NCI-H69 (cell line): ENCODE measurements around the gene ARF3.
A peak's percentile ranks its signal among the peaks of the same experiment; 100 is the strongest.
"Not testable (repeated sequence)": the region's sequence is repeated elsewhere in the genome, so short reads cannot be mapped to it uniquely, and the experiment has no call there.

Experiments used
- DNase-seq: peaks from one replicate; lab custom pipeline; 2025; lab: John Stamatoyannopoulos, UW

The ARF3 gene

GRCh38 chr12:48929551-48929950, 27.7 kb downstream of the ARF3 start:
- no peak for DNase-seq

- DNase-seq = no peak
Measured at GRCh38 chr12:48927261-48927660, 30.0 kb downstream of the ARF3 start.

GRCh38 chr12:48925304-48926011, 31.8 kb downstream of the ARF3 start, which contains the start of gene FKBP11:
TSS of gene FKBP11 (minus strand) at chr12:48925492. CDS start at chr12:48925428, 64 bp downstream.
- peak; percentile 30 for DNase-seq

DNA sequence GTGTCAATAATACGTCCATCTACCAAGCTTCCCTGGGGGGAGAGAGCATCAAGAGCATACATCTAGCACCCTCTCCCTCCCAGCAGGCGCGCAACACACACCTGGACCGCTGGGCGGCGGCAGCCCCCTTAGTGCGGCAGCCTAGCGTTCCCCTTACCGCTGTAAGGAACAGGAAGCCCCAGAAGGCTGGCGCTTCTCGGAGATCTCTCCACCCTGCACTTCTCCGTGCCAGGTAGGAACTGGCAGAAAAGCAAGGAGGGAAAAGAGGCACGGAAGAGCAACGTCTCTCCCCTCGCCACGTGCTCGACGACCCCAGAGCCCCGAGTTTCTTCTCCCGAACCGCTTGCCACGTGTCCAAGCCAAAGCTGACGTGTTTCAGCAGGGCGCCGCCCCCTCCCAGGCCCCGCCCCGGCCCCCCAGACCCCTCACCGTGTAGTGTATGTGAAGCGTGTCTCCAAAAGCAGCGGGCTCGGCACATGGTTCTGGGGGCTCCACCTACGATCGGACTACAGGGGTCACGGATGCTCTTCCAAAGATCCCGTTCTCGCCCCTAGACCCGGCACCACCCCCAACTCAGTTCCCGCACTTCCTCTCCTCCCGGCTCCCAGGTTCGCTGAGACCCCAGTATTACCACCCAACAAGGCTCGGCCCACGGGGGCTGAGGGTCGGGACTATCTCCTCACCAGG, 32.5 kb downstream of the ARF3 start:
- peak; percentile 79 for DNase-seq

DNA sequence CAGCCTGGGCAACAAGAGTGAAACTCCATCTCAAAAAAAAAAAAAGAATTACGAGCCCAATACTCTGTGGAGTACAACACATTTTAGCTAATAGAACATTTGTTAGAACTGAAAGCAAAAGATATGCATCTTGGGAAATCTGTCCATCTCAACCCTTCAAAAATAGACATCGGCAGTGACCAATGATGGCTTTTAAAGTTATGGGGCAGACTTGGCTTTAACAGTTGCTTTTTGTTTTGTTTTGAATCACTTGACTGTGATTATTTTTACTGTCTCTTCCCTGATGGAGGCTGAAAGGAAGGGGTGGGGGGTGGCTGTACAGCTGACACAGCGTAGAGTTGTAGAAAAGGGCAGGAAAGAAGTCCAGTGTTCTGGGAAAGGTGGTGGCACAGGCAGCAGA, 34.2 kb downstream of the ARF3 start:
- DNase-seq = no peak

- no peak for DNase-seq
Measured at GRCh38 chr12:48917857-48918537, 39.3 kb downstream of the ARF3 start.

- peak; percentile 15 for DNase-seq
Measured at GRCh38 chr12:48910196-48910595, 47.1 kb downstream of the ARF3 start.

DNA sequence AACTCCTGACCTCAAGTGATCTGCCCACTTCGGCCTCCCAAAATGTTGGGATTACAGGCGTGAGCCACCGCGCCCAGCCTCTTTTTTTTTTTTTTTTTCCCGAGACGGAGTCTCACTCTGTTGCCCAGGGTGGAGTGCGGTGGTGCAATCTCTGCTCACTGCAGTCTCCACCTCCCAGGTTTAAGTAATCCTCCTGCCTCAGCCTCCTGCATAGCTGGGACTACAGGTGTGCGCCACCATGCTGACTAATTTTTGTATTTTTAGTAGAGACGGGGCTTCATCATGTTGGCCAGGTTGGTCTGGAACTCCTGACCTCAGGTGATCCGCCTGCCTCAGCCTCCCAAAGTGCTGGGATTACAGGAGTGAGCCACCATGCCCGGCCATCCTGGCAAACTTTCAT, 47.6 kb downstream of the ARF3 start:
- DNase-seq = not testable (repeated sequence)

- no peak for DNase-seq
Measured at GRCh38 chr12:48907245-48907644, 50.0 kb downstream of the ARF3 start.

GRCh38 chr12:48903982-48904411, 53.3 kb downstream of the ARF3 start:
- DNase-seq = peak; percentile 93

DNA sequence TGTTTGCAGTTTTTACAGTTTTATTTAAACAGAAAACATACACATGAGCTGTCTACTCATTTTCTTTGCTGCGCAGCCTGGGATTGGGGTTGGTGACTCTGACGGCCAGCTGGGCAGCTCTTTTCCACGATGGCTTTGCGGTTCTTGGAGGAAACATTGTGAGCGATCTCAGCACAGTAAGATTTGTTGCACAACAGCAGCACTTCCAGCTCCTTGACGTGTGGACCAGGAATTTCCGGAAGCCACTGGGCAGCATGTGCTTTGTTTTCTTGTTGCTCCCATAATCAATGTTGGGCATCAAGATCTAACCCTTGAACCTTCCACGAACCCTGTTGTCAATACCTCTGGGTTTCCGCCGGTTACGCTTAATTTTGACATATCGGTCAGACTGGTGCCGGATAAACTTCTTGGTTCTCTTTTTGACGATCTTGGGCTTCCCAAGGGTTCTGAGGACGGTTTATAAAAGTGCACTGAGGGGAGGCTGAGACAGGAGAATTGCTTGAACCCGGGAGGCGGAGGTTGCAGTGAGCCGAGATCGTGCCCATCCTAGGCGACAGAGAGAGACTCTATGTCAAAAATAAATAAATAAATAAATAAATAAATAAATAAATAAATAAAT, 53.8 kb downstream of the ARF3 start:
- DNase-seq = no peak

GRCh38 chr12:48901278-48901677, 56.0 kb downstream of the ARF3 start:
- no peak for DNase-seq

- DNase-seq = no peak
Measured at GRCh38 chr12:48899651-48900050, 57.6 kb downstream of the ARF3 start.

DNA sequence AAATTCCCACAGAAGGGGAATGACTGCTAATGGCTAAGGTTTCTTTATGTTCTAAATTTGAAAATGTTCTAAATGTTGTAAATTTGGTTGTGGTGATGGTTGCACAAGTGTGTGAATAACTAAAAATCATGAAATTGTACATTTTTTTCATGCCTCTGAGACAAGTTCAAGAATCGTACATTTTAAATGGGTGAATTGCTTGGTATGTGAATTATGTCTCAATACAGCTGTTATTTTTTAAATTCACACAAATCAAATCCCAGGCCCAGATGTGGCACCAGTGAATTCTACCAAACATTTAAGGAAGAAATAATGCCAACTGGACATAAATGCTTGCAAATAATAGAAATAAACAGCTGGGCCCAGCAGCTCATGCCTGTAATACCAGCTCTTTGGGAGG, 63.0 kb downstream of the ARF3 start:
- no peak for DNase-seq

GRCh38 chr12:48890657-48891418, 66.4 kb downstream of the ARF3 start:
- peak; percentile 78 for DNase-seq

- DNase-seq = no peak
Measured at GRCh38 chr12:48889679-48890078, 67.6 kb downstream of the ARF3 start.
